Activated CD8-positive, alpha-beta memory T cell treated with anti-CD3 and anti-CD28 coated beads, Interleukin-2, amount 50 U/mL, for 1 hour (primary cell): ENCODE results near the gene LCE2A.

ENCODE experiments used
- DNase-seq: peaks from one replicate; pipeline ENCODE4 v3.0.0-alpha.2; 2020; ENCODE audit errors: extremely low read depth

The LCE2A gene

GRCh38 chr1:152743371-152744145 lies 45.4 kb downstream of the LCE2A start:
- DNase-seq, result no peak

GRCh38 chr1:152745289-152745704 lies 47.2 kb downstream of the LCE2A start:
- no peak for DNase-seq

GRCh38 chr1:152745765-152746444 lies 47.8 kb downstream of the LCE2A start:
- no peak for DNase-seq

- DNase-seq, result no peak
These were observed 49.7 kb downstream of the LCE2A start for GRCh38 chr1:152747831-152748230.
